Ectodermal cell (in vitro differentiated cells): ENCODE data around the gene PCED1A.

Experiments used
- H3K27ac ChIP-seq: 2 replicates; pipeline ENCODE4 v1.7.0; 2013; ENCODE audit warnings: mild to moderate bottlenecking, low read depth, low read length; ENCODE audit not compliant: insufficient read depth, poor library complexity, severe bottlenecking
- H3K27me3 ChIP-seq: 2 replicates; pipeline ENCODE4 v1.7.0; 2013; ENCODE audit warnings: mild to moderate bottlenecking, low read length; ENCODE audit not compliant: insufficient read depth, control insufficient read depth, poor library complexity, severe bottlenecking
- H3K36me3 ChIP-seq: one replicate; pipeline ENCODE4 v1.7.0; 2013; ENCODE audit warnings: low read length; ENCODE audit not compliant: control insufficient read depth, insufficient read depth
- H3K4me1 ChIP-seq: one replicate; pipeline ENCODE4 v1.7.0; 2013; ENCODE audit warnings: low read length; ENCODE audit not compliant: control insufficient read depth, insufficient read depth
- H3K4me3 ChIP-seq: 2 replicates; pipeline ENCODE4 v1.7.0; 2013; ENCODE audit warnings: low read depth, low read length, control low read depth; ENCODE audit not compliant: insufficient read depth
- H3K9me3 ChIP-seq: 2 replicates; pipeline ENCODE4 v1.7.0; 2013; ENCODE audit warnings: mild to moderate bottlenecking, low read length, moderate library complexity; ENCODE audit not compliant: control insufficient read depth
- WGBS, 2 experiments: methylation state at CpG; one replicate each; pipeline ENCODE4 v1.1.7; 2013; ENCODE audit warnings: missing lambda C conversion rate in 2 of 2; 5-methylcytosine and 5-hydroxymethylcytosine counted together

The PCED1A gene

GRCh38 chr20:2798095-2798805 is 42.2 kb downstream of the PCED1A start:
- 93 to 94% methylated on average over 19 of the region's 19 CpGs for WGBS, 2 experiments
- peaks cover 46% of the 10 kb centered on the region for H3K36me3 ChIP-seq

GRCh38 chr20:2797136-2797983 is 43.1 kb downstream of the PCED1A start:
- no peak overlapping the region for H3K4me3 ChIP-seq
- H3K27ac ChIP-seq = no peak overlapping the region
- 89 to 91% methylated on average over 16 of the region's 16 CpGs for WGBS, 2 experiments
- H3K4me1 ChIP-seq = peaks cover 10% of the 10 kb centered on the region
- peaks cover 46% of the 10 kb centered on the region for H3K36me3 ChIP-seq
- peaks cover 16% of the 10 kb centered on the region for H3K27me3 ChIP-seq
- H3K9me3 ChIP-seq = no peaks in the 10 kb centered on the region

More at GRCh38 chr20:2798095-2798805, 42.2 kb downstream of the PCED1A start:
- Histone ChIP-seq H3K27me3 (peaks cover 25% of the 10 kb centered on the region), H3K4me1 (peaks cover 10% of the 10 kb centered on the region), H3K9me3 (no peaks in the 10 kb centered on the region), H3K4me3 (no peak overlapping the region), H3K27ac (no peak overlapping the region)

GRCh38 chr20:2796011-2796660 is 44.3 kb downstream of the PCED1A start:
- 95 to 96% methylated on average over 20 of the region's 20 CpGs for WGBS, 2 experiments
- H3K36me3 ChIP-seq = peaks cover 46% of the 10 kb centered on the region

GRCh38 chr20:2795451-2795850 is 45.0 kb downstream of the PCED1A start:
- H3K27ac ChIP-seq = no peak overlapping the region
- no peaks in the 10 kb centered on the region for H3K9me3 ChIP-seq
- no peak overlapping the region for H3K4me3 ChIP-seq
- no peaks in the 10 kb centered on the region for H3K27me3 ChIP-seq
- 96% methylated on average over 24 of the region's 24 CpGs for WGBS, 2 experiments
- H3K4me1 ChIP-seq = peaks cover 10% of the 10 kb centered on the region
- H3K36me3 ChIP-seq = peaks cover 46% of the 10 kb centered on the region

More at GRCh38 chr20:2796011-2796660, 44.3 kb downstream of the PCED1A start:
- Histone ChIP-seq H3K27me3 (peaks cover 4% of the 10 kb centered on the region), H3K9me3 (no peaks in the 10 kb centered on the region), H3K4me3 (no peak overlapping the region), H3K27ac (no peak overlapping the region), H3K4me1 (peaks cover 10% of the 10 kb centered on the region)

DNA sequence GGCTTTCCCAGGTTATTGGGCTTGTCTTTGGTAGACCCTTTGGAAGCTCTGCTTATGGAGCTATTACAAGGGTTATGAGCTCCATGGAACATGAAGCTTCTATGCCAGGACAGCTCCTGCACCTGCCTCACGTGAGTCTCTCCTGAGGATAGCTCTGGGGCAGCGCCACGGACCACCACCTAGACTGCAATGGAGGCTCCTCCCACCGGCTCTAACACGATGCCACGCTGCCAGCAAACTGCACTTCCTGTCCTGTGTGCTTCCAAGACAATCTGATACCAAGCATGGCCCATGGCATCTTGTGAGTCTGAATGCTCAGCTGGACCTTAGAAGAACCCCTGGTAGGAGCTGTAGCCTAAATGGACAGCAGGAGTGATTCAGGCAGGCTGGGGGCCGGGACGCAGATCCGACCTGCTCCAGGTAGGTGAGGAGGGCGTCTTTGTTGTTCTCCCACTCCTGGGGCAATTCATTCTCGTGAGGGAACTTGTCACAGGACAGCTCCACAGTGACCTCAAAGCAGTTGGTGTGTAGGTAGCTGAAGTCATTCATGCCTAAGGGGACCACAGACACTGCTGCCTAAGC is 45.5 kb downstream of the PCED1A start:
- H3K27ac ChIP-seq = no peak overlapping the region
- H3K36me3 ChIP-seq = peaks cover 46% of the 10 kb centered on the region
- 95 to 96% methylated on average over 11 of the region's 11 CpGs for WGBS, 2 experiments

GRCh38 chr20:2794202-2794748 is 46.2 kb downstream of the PCED1A start:
- Histone ChIP-seq H3K4me1 (peaks cover 4% of the 10 kb centered on the region), H3K27ac (no peak overlapping the region), H3K4me3 (no peak overlapping the region), H3K9me3 (no peaks in the 10 kb centered on the region), H3K36me3 (peaks cover 46% of the 10 kb centered on the region), H3K27me3 (no peaks in the 10 kb centered on the region)
- WGBS, 2 experiments = 93 to 97% methylated on average over 23 of the region's 23 CpGs

More for the DNA sequence above, 45.5 kb downstream of the PCED1A start:
- no peak overlapping the region for H3K4me3 ChIP-seq
- H3K4me1 ChIP-seq = peaks cover 10% of the 10 kb centered on the region
- H3K27me3 ChIP-seq = no peaks in the 10 kb centered on the region
- H3K9me3 ChIP-seq = no peaks in the 10 kb centered on the region

GRCh38 chr20:2793471-2793870 is 47.0 kb downstream of the PCED1A start:
- no peaks in the 10 kb centered on the region for H3K9me3 ChIP-seq
- no peak overlapping the region for H3K4me3 ChIP-seq
- no peaks in the 10 kb centered on the region for H3K4me1 ChIP-seq
- no peaks in the 10 kb centered on the region for H3K27me3 ChIP-seq
- WGBS, 2 experiments = 93 to 95% methylated on average over 6 of the region's 6 CpGs
- peaks cover 44% of the 10 kb centered on the region for H3K36me3 ChIP-seq
- H3K27ac ChIP-seq = no peak overlapping the region
